HL-60 (cell line): ENCODE results near the gene SUN2.
A peak's percentile ranks its signal among the peaks of the same experiment; 100 is the strongest.

Source experiments
- DNase-seq, 2 experiments: peaks; one replicate each; pipeline ENCODE4 v3.0.0-alpha.2; 2010 to 2020; ENCODE audit warnings: low read depth in 1 of 2, low spot score in 1 of 2
- H3K27ac ChIP-seq: fragments of 250-450 bp; sonication (Bioruptor Pico); replicated peaks from 2 replicates; pipeline ENCODE4 v1.5.1; 2020; ENCODE audit warnings: mild to moderate bottlenecking, moderate library complexity
- H3K27me3 ChIP-seq: fragments of 250-450 bp; sonication (Bioruptor Pico); 2 replicates; pipeline ENCODE4 v1.5.1; 2021; ENCODE audit warnings: mild to moderate bottlenecking, moderate library complexity; ENCODE audit not compliant: insufficient read depth, poor library complexity, severe bottlenecking
- H3K4me3 ChIP-seq: replicated peaks from 2 replicates; pipeline ENCODE4 v1.5.1; 2011; ENCODE audit warnings: mild to moderate bottlenecking, control low read depth, low read length; ENCODE audit not compliant: insufficient read depth
- GABPA ChIP-seq: IDR thresholded peaks from 2 replicates; pipeline ENCODE4 v1.6.1; 2012; ENCODE audit warnings: low read depth
- POLR2AphosphoS5 ChIP-seq: IDR thresholded peaks from 2 replicates; pipeline ENCODE4 v1.6.1; 2012; ENCODE audit warnings: low read depth
- SPI1 ChIP-seq: IDR thresholded peaks from 2 replicates; pipeline ENCODE4 v1.6.1; 2012; ENCODE audit warnings: low read depth, mild to moderate bottlenecking, borderline replicate concordance
- TF ChIP-seq, protein P1 (sequence below): IDR thresholded peaks from 2 replicates; pipeline ENCODE4 v1.6.1; 2012; ENCODE audit warnings: low read depth; ENCODE audit not compliant: insufficient replicate concordance
- TF ChIP-seq, protein P2 (sequence below): IDR thresholded peaks from one replicate; pipeline ENCODE4 v1.5.1; 2011; ENCODE audit warnings: low read length, control low read depth, inconsistent platforms; ENCODE audit not compliant: insufficient read depth

The SUN2 gene

DNA sequence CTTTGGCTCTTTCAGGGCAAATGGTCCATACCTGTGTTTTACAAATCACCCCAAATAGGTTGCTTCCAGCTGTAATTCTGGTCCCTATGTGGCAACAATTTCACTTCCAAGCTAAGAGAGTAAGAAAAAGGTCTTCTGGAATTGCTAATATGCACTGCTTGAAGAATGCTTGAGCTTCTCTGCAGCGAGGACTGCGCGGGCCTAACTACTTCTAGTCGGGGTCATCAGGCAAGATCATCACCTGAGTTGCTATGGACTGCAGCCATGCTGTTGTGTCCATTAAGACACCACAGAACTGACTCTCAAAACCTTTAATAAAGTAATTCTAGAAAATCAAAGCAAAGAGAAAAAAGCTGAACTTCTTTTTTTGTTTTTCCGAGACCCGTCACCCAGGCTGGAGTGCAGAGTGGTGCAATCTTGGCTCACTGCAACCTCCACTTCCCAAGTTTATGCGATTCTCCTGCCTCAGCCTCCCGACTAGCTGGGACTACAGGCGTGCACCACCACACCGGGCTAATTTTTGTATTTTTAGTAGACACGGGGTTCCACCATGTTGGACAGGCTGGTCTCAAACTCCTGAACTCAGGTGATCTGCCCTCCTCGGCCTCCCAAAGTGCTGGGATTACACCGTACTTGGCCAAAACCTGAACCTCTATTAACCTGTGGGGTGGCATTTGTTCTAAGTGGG, 57.2 kb downstream of the SUN2 start:
- no peaks in the 10 kb centered on the region for H3K27me3 ChIP-seq
- no peak overlapping the region for H3K4me3 ChIP-seq
- H3K27ac ChIP-seq = no peak overlapping the region
- TF ChIP-seq POLR2AphosphoS5 (no peak), SPI1 (no peak), GABPA (no peak)
- TF ChIP-seq, protein P1, sequence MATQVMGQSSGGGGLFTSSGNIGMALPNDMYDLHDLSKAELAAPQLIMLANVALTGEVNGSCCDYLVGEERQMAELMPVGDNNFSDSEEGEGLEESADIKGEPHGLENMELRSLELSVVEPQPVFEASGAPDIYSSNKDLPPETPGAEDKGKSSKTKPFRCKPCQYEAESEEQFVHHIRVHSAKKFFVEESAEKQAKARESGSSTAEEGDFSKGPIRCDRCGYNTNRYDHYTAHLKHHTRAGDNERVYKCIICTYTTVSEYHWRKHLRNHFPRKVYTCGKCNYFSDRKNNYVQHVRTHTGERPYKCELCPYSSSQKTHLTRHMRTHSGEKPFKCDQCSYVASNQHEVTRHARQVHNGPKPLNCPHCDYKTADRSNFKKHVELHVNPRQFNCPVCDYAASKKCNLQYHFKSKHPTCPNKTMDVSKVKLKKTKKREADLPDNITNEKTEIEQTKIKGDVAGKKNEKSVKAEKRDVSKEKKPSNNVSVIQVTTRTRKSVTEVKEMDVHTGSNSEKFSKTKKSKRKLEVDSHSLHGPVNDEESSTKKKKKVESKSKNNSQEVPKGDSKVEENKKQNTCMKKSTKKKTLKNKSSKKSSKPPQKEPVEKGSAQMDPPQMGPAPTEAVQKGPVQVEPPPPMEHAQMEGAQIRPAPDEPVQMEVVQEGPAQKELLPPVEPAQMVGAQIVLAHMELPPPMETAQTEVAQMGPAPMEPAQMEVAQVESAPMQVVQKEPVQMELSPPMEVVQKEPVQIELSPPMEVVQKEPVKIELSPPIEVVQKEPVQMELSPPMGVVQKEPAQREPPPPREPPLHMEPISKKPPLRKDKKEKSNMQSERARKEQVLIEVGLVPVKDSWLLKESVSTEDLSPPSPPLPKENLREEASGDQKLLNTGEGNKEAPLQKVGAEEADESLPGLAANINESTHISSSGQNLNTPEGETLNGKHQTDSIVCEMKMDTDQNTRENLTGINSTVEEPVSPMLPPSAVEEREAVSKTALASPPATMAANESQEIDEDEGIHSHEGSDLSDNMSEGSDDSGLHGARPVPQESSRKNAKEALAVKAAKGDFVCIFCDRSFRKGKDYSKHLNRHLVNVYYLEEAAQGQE = no peak
- TF ChIP-seq, protein P2, sequence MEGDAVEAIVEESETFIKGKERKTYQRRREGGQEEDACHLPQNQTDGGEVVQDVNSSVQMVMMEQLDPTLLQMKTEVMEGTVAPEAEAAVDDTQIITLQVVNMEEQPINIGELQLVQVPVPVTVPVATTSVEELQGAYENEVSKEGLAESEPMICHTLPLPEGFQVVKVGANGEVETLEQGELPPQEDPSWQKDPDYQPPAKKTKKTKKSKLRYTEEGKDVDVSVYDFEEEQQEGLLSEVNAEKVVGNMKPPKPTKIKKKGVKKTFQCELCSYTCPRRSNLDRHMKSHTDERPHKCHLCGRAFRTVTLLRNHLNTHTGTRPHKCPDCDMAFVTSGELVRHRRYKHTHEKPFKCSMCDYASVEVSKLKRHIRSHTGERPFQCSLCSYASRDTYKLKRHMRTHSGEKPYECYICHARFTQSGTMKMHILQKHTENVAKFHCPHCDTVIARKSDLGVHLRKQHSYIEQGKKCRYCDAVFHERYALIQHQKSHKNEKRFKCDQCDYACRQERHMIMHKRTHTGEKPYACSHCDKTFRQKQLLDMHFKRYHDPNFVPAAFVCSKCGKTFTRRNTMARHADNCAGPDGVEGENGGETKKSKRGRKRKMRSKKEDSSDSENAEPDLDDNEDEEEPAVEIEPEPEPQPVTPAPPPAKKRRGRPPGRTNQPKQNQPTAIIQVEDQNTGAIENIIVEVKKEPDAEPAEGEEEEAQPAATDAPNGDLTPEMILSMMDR = no peak
- no peak for DNase-seq

DNA sequence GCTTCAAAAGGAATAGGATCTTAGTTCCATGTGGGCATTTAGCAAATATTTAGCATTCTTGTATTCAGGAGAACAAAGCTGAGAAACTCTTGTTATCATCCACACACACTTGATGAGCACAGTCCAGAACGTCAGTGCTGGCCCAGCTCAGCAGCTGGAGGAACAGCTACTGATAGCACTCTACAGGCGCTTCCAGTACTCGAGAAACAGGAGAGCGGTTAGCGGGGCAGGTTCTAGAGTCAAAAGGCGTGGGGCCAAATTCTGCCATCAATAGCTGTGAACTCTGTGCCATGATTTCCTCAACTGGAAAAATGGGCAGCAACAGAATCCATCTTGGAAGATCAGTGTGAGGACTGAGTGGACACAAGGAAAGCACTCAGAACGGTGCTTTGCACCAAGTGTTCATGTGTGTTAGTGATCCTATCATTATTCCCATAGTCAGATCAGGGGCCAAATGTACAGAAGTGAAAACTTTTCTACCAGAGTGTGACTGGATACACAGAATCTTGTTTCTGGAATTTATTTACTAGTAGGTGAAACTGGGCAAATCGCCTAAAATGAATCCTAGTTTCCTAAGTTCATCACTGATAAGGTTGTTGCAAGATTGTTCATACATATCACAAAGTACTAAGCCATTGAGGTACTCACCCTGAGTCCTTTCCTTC, 58.2 kb downstream of the SUN2 start:
- Histone ChIP-seq H3K27ac (no peak overlapping the region), H3K27me3 (no peaks in the 10 kb centered on the region), H3K4me3 (no peak overlapping the region)
- TF ChIP-seq, protein P1 = no peak
- TF ChIP-seq POLR2AphosphoS5 (no peak), SPI1 (no peak), GABPA (no peak)
- TF ChIP-seq, protein P2 = no peak
- no peak for DNase-seq

DNA sequence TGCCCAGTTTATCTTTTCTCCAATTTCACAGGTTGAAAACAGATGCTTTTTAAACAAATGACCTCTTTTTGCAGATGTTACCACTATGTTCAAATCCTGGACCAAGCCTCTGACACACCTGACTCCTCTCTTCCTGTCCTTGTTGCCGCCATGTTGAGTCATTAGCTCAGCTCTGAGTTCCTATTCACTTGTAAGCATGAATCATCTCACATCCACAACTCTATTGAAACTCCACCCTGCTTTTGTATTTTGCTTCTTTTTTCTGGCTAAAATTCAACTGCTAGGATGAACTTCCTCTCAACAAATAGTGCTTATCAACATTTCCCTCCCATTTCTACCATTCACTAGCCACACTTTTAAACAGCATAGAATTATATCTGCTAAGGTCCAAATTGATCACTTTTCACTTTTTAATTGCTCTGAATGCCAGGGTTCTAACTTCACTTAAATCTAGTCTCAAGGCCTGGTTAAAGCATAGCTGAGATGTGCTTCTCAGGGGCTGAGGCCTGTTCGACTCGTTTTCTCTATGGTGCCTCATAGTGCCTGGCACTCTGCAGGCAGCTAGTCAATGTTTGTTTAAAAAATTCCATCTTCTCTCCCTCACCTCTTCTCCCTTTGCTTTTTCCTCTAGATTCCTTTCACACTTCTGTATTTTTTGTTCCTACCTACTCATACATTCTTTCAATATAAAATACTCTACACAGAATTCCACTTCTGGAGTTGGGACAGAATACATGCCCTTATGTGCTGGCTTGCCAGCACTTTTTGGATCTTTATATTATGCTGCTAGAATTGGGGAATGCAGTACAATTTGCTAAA, 59.0 kb downstream of the SUN2 start:
- no peak overlapping the region for H3K4me3 ChIP-seq
- H3K27ac ChIP-seq = no peak overlapping the region

More for the DNA sequence above, 59.0 kb downstream of the SUN2 start:
- TF ChIP-seq GABPA (no peak), POLR2AphosphoS5 (no peak), SPI1 (no peak)
- TF ChIP-seq, protein P2 = no peak
- TF ChIP-seq, protein P1 = no peak
- peak; percentile 32 to 78 for DNase-seq
- H3K27me3 ChIP-seq = no peaks in the 10 kb centered on the region
